Measurements from ENCODE around the gene CDC42BPG. TPM values are rescaled to one million over a fixed set of nuclear protein-coding genes. Genes with fewer than 3 reads are reported as not detected.

Gene CDC42BPG
- total and polyA plus RNA-seq, 2 of the 8 experiments (the other 6 are each of a cell fraction or from before 2014, with no cell fraction given), result 3.7 to 10.6 TPM

DNA sequence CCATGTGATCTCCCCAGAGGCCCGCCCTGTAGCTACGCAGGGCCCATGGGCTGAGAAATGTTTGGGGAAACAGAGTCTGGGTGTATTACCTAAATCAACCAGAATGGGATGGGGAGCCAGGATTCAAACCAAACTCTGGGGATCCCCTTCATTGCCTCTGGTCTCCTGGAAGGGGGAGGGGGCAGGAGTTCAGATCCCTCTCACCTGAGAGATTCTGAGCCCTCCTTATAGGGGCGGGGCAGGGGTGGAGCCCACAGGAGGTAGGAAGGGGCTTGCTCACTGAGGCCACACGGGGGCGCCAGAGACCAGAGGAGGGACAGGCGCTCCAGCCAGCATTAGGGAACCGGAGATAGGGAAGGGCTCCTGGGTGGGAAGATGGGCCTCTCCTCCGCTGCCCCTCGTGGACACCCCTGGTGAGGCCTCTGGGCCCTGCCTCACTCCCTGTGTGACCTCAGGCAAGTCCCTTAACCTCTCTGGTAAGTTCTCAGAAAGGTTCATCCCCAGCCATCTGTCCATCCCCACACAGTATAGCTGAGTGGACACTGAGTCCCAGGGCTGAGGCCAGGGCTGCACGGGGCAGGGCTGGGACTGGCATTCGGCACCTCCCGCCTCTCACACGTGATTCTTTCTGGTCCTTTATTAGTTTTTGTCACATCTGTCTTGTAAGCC is 2.7 kb upstream of the CDC42BPG start (continued):
- TF ChIP-seq PHF8 (conservative IDR thresholded peaks at IDR 0.05; ENCODE audit: low read depth, low read length), result no peak
- TF ChIP-seq, protein P1, sequence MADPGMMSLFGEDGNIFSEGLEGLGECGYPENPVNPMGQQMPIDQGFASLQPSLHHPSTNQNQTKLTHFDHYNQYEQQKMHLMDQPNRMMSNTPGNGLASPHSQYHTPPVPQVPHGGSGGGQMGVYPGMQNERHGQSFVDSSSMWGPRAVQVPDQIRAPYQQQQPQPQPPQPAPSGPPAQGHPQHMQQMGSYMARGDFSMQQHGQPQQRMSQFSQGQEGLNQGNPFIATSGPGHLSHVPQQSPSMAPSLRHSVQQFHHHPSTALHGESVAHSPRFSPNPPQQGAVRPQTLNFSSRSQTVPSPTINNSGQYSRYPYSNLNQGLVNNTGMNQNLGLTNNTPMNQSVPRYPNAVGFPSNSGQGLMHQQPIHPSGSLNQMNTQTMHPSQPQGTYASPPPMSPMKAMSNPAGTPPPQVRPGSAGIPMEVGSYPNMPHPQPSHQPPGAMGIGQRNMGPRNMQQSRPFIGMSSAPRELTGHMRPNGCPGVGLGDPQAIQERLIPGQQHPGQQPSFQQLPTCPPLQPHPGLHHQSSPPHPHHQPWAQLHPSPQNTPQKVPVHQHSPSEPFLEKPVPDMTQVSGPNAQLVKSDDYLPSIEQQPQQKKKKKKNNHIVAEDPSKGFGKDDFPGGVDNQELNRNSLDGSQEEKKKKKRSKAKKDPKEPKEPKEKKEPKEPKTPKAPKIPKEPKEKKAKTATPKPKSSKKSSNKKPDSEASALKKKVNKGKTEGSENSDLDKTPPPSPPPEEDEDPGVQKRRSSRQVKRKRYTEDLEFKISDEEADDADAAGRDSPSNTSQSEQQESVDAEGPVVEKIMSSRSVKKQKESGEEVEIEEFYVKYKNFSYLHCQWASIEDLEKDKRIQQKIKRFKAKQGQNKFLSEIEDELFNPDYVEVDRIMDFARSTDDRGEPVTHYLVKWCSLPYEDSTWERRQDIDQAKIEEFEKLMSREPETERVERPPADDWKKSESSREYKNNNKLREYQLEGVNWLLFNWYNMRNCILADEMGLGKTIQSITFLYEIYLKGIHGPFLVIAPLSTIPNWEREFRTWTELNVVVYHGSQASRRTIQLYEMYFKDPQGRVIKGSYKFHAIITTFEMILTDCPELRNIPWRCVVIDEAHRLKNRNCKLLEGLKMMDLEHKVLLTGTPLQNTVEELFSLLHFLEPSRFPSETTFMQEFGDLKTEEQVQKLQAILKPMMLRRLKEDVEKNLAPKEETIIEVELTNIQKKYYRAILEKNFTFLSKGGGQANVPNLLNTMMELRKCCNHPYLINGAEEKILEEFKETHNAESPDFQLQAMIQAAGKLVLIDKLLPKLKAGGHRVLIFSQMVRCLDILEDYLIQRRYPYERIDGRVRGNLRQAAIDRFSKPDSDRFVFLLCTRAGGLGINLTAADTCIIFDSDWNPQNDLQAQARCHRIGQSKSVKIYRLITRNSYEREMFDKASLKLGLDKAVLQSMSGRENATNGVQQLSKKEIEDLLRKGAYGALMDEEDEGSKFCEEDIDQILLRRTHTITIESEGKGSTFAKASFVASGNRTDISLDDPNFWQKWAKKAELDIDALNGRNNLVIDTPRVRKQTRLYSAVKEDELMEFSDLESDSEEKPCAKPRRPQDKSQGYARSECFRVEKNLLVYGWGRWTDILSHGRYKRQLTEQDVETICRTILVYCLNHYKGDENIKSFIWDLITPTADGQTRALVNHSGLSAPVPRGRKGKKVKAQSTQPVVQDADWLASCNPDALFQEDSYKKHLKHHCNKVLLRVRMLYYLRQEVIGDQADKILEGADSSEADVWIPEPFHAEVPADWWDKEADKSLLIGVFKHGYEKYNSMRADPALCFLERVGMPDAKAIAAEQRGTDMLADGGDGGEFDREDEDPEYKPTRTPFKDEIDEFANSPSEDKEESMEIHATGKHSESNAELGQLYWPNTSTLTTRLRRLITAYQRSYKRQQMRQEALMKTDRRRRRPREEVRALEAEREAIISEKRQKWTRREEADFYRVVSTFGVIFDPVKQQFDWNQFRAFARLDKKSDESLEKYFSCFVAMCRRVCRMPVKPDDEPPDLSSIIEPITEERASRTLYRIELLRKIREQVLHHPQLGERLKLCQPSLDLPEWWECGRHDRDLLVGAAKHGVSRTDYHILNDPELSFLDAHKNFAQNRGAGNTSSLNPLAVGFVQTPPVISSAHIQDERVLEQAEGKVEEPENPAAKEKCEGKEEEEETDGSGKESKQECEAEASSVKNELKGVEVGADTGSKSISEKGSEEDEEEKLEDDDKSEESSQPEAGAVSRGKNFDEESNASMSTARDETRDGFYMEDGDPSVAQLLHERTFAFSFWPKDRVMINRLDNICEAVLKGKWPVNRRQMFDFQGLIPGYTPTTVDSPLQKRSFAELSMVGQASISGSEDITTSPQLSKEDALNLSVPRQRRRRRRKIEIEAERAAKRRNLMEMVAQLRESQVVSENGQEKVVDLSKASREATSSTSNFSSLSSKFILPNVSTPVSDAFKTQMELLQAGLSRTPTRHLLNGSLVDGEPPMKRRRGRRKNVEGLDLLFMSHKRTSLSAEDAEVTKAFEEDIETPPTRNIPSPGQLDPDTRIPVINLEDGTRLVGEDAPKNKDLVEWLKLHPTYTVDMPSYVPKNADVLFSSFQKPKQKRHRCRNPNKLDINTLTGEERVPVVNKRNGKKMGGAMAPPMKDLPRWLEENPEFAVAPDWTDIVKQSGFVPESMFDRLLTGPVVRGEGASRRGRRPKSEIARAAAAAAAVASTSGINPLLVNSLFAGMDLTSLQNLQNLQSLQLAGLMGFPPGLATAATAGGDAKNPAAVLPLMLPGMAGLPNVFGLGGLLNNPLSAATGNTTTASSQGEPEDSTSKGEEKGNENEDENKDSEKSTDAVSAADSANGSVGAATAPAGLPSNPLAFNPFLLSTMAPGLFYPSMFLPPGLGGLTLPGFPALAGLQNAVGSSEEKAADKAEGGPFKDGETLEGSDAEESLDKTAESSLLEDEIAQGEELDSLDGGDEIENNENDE (IDR thresholded peaks at IDR 0.05; ENCODE audit: insufficient replicate concordance, low read length), result no peak
- no peak for TF ChIP-seq FOSL1 (IDR thresholded peaks at IDR 0.05; ENCODE audit: insufficient read depth, low read depth, low read length)
- no peak for TF ChIP-seq SUZ12 (IDR thresholded peaks at IDR 0.05; ENCODE audit: low read length)
- no peak for TF ChIP-seq RXRA (IDR thresholded peaks at IDR 0.05; ENCODE audit: insufficient read depth, low read depth, low read length)
- TF ChIP-seq, protein P2, sequence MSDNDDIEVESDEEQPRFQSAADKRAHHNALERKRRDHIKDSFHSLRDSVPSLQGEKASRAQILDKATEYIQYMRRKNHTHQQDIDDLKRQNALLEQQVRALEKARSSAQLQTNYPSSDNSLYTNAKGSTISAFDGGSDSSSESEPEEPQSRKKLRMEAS (IDR thresholded peaks at IDR 0.05), result peak; percentile 60; the same call in 1 of the 2 replicates
- TF ChIP-seq SP4 (IDR thresholded peaks at IDR 0.05; ENCODE audit: low read length), result no peak
- peak; percentile 34 for TF ChIP-seq TAF7 (optimal IDR thresholded peaks at IDR 0.05; ENCODE audit: borderline replicate concordance, low read depth, low read length)
- TF ChIP-seq, protein P3, sequence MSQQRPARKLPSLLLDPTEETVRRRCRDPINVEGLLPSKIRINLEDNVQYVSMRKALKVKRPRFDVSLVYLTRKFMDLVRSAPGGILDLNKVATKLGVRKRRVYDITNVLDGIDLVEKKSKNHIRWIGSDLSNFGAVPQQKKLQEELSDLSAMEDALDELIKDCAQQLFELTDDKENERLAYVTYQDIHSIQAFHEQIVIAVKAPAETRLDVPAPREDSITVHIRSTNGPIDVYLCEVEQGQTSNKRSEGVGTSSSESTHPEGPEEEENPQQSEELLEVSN (IDR thresholded peaks at IDR 0.05), result no peak
